PC-9 (cell line): ENCODE results near the gene COA8.

ENCODE experiments used
- CTCF ChIP-seq: fragments of 200-600 bp; sonication (generic); conservative IDR thresholded peaks from 2 replicates; pipeline ENCODE4 v1.6.1; 2017; ENCODE audit warnings: mixed run types, antibody characterized with exemption, mild to moderate bottlenecking, moderate library complexity
- EZH2 ChIP-seq: fragments of 200-600 bp; sonication (generic); IDR thresholded peaks from 2 replicates; pipeline ENCODE4 v1.8.0; 2017; ENCODE audit warnings: antibody characterized with exemption, low read depth

- TF ChIP-seq CTCF (no peak), EZH2 (no peak)
These were observed 65.5 kb downstream of the COA8 start for GRCh38 chr14:103628221-103628683.
